BLaER1 treated with 17β-estradiol and CSF1 and Interleukin-3, amounts not matched to agents 10 nM and 100 nM (cell line): ENCODE measurements around the gene EPC1.
A peak's percentile ranks its signal among the peaks of the same experiment; 100 is the strongest.
"Not testable (repeated sequence)": the region's sequence is repeated elsewhere in the genome, so short reads cannot be mapped to it uniquely, and the experiment has no call there.

Experiments used
- H3K27ac ChIP-seq, 11 experiments: shearing (Covaris generic); formaldehyde crosslinking; 2 replicates each; pipeline ENCODE4 v1.8.1; 2022
- H3K27me3 ChIP-seq, 11 experiments: shearing (Covaris generic); formaldehyde crosslinking; 2 replicates each; pipeline ENCODE4 v1.8.1; 2022
- H3K36me3 ChIP-seq, 11 experiments: shearing (Covaris generic); formaldehyde crosslinking; 2 replicates each; pipeline ENCODE4 v1.8.1; 2022
- H3K4me1 ChIP-seq, 10 experiments: shearing (Covaris generic); formaldehyde crosslinking; 2 replicates each; pipeline ENCODE4 v1.8.1; 2022
- H3K4me2 ChIP-seq, 11 experiments: shearing (Covaris generic); formaldehyde crosslinking; 2 replicates each; pipeline ENCODE4 v1.8.1; 2022
- H3K4me3 ChIP-seq, 10 experiments: shearing (Covaris generic); formaldehyde crosslinking; 2 replicates each; pipeline ENCODE4 v1.8.1; 2022
- H3K9ac ChIP-seq, 11 experiments: shearing (Covaris generic); formaldehyde crosslinking; 2 replicates each; pipeline ENCODE4 v1.8.1; 2022
- H3K9me3 ChIP-seq, 11 experiments: shearing (Covaris generic); formaldehyde crosslinking; replicated peaks in 1 of 11; 2 replicates each; pipeline ENCODE4 v1.8.1; 2022
- H4K20me1 ChIP-seq, 11 experiments: shearing (Covaris generic); formaldehyde crosslinking; 2 replicates each; pipeline ENCODE4 v1.8.1; 2022
- Cebpa-rat ChIP-seq, 11 experiments: shearing (Covaris generic); IDR thresholded peaks; 2 replicates each; pipeline ENCODE4 v1.8.1; 2022

EPC1 gene

GRCh38 chr10:32346551-32347362 lies at the start of gene EPC1:
EPC1 (minus strand) TSS chr10:32347158; CDS start chr10:32346915, 243 bp downstream.
- Histone ChIP-seq H3K27me3 (no peaks in the 10 kb centered on the region), H3K9ac (peak within 1 kb of the TSS; percentile 99 to 100 (median 100)), H3K4me2 (peak within 1 kb of the TSS; percentile 78 to 96 (median 89)), H3K4me1 (peaks cover 40 to 64% (median 52%) of the 10 kb centered on the region in 10 experiments), H3K36me3 (peaks cover 14 to 30% (median 23%) of the 10 kb centered on the region in 11 experiments; a peak in 20 of 22 replicates), H3K4me3 (peak within 1 kb of the TSS; percentile 76 to 93 (median 86)), H3K27ac (peak within 1 kb of the TSS; percentile 97 to 100 (median 100)), H3K9me3 (peaks cover 0 to 7% (median 0%) of the 10 kb centered on the region in 11 experiments; a peak in 4 of 22 replicates), H4K20me1 (peaks cover 0 to 68% (median 42%) of the 10 kb centered on the region in 11 experiments; a peak in 17 of 22 replicates)
- TF ChIP-seq Cebpa-rat (IDR thresholded peaks at IDR 0.05), result no peak

- TF ChIP-seq Cebpa-rat (IDR thresholded peaks at IDR 0.05), result no peak
- Histone ChIP-seq H3K4me3 (no peak overlapping the region), H3K4me1 (no peaks in the 10 kb centered on the region), H3K36me3 (no peaks in the 10 kb centered on the region), H3K27me3 (no peaks in the 10 kb centered on the region), H4K20me1 (no peaks in the 10 kb centered on the region), H3K4me2 (no peak overlapping the region), H3K9me3 (no peaks in the 10 kb centered on the region), H3K9ac (no peak overlapping the region), H3K27ac (no peak overlapping the region)
Observed at GRCh38 chr10:32393911-32394310, 47.0 kb upstream of the EPC1 start.

- H3K4me3 ChIP-seq, H3K9ac ChIP-seq, H4K20me1 ChIP-seq, H3K27ac ChIP-seq, H3K4me1 ChIP-seq, H3K4me2 ChIP-seq, H3K27me3 ChIP-seq, H3K9me3 ChIP-seq, H3K36me3 ChIP-seq: not testable (repeated sequence)
Observed at GRCh38 chr10:32392284-32392683, 45.3 kb upstream of the EPC1 start.

- Histone ChIP-seq H3K4me2 (no peak overlapping the region), H3K9me3 (no peaks in the 10 kb centered on the region), H3K9ac (no peak overlapping the region), H3K4me1 (peaks cover 5 to 14% (median 12%) of the 10 kb centered on the region in 10 experiments), H3K4me3 (no peak overlapping the region), H4K20me1 (no peaks in the 10 kb centered on the region), H3K27ac (no peak overlapping the region), H3K27me3 (no peaks in the 10 kb centered on the region), H3K36me3 (no peaks in the 10 kb centered on the region)
- no peak for TF ChIP-seq Cebpa-rat (IDR thresholded peaks at IDR 0.05)
Observed at GRCh38 chr10:32390193-32390592, 43.2 kb upstream of the EPC1 start.

- no peaks in the 10 kb centered on the region for H4K20me1 ChIP-seq
- H3K9ac ChIP-seq, result no peak overlapping the region
- peaks cover 5 to 14% (median 12%) of the 10 kb centered on the region in 10 experiments for H3K4me1 ChIP-seq
- no peaks in the 10 kb centered on the region for H3K27me3 ChIP-seq
- H3K9me3 ChIP-seq, result no peaks in the 10 kb centered on the region; a peak in 1 of 22 replicates
- no peak overlapping the region for H3K4me2 ChIP-seq
- no peak overlapping the region for H3K4me3 ChIP-seq
- no peak overlapping the region for H3K27ac ChIP-seq
- no peak for TF ChIP-seq Cebpa-rat (IDR thresholded peaks at IDR 0.05)
- H3K36me3 ChIP-seq, result no peaks in the 10 kb centered on the region
Observed at GRCh38 chr10:32388258-32389027, 41.5 kb upstream of the EPC1 start.

- TF ChIP-seq Cebpa-rat (IDR thresholded peaks at IDR 0.05), result no peak
- H3K27me3 ChIP-seq, result no peaks in the 10 kb centered on the region
- no peak overlapping the region for H3K4me3 ChIP-seq
- no peaks in the 10 kb centered on the region; a peak in 1 of 22 replicates for H3K9me3 ChIP-seq
- H3K4me2 ChIP-seq, result peak overlapping the region; percentile 48 to 75 (median 63)
- no peaks in the 10 kb centered on the region for H3K36me3 ChIP-seq
- 0 out of 22 replicates have a peak overlapping the region, but pooled peaks of 1 of the 11 experiments have one; percentile 13 for H3K9ac ChIP-seq
- no peak overlapping the region for H3K27ac ChIP-seq
- H4K20me1 ChIP-seq, result no peaks in the 10 kb centered on the region
- peaks cover 5 to 14% (median 12%) of the 10 kb centered on the region in 10 experiments for H3K4me1 ChIP-seq
Observed at GRCh38 chr10:32386623-32387260, 39.8 kb upstream of the EPC1 start.

- Histone ChIP-seq H3K4me3 (no peak overlapping the region), H3K4me2 (no peak overlapping the region)
Observed at GRCh38 chr10:32384171-32384570, 37.2 kb upstream of the EPC1 start.

GRCh38 chr10:32381165-32381564 lies 34.2 kb upstream of the EPC1 start:
- no peaks in the 10 kb centered on the region; a peak in 1 of 22 replicates for H3K9me3 ChIP-seq
- no peak overlapping the region for H3K27ac ChIP-seq
- no peak overlapping the region for H3K4me2 ChIP-seq
- H3K4me3 ChIP-seq, result no peak overlapping the region
- no peaks in the 10 kb centered on the region for H4K20me1 ChIP-seq
- peaks cover 0 to 17% (median 7%) of the 10 kb centered on the region in 10 experiments; a peak in 12 of 20 replicates for H3K4me1 ChIP-seq
- no peaks in the 10 kb centered on the region for H3K27me3 ChIP-seq
- no peak for TF ChIP-seq Cebpa-rat (IDR thresholded peaks at IDR 0.05)
- no peak overlapping the region for H3K9ac ChIP-seq
- no peaks in the 10 kb centered on the region for H3K36me3 ChIP-seq

More at GRCh38 chr10:32384171-32384570, 37.2 kb upstream of the EPC1 start:
- Histone ChIP-seq H3K27me3 (no peaks in the 10 kb centered on the region), H4K20me1 (no peaks in the 10 kb centered on the region), H3K9ac (no peak overlapping the region), H3K27ac (no peak overlapping the region), H3K9me3 (no peaks in the 10 kb centered on the region; a peak in 1 of 22 replicates), H3K36me3 (no peaks in the 10 kb centered on the region), H3K4me1 (peaks cover 7 to 21% (median 16%) of the 10 kb centered on the region in 10 experiments)
- no peak for TF ChIP-seq Cebpa-rat (IDR thresholded peaks at IDR 0.05)
